Measurements from ENCODE around the gene RAB7A.

DNA sequence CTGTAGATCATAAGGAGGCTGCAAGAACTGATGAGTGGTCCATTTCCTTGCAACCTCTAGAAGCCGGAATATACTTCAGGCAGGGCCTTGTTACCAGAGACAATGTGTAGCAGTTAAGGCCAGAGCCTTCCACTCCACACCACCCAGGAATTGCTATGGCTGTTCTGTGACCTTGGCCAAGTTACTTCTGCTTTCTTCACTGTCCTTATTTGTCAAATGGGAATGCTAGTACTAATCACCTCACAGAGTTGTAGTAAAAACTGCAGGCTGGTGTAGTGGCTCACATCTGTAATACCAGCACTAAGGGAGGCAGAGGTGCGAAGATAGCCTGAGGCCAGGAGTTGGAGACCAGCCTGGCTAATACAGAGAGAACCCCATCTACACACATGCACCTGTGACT lies 46.6 kb upstream of the RAB7A start:
- TF ChIP-seq, protein P1, sequence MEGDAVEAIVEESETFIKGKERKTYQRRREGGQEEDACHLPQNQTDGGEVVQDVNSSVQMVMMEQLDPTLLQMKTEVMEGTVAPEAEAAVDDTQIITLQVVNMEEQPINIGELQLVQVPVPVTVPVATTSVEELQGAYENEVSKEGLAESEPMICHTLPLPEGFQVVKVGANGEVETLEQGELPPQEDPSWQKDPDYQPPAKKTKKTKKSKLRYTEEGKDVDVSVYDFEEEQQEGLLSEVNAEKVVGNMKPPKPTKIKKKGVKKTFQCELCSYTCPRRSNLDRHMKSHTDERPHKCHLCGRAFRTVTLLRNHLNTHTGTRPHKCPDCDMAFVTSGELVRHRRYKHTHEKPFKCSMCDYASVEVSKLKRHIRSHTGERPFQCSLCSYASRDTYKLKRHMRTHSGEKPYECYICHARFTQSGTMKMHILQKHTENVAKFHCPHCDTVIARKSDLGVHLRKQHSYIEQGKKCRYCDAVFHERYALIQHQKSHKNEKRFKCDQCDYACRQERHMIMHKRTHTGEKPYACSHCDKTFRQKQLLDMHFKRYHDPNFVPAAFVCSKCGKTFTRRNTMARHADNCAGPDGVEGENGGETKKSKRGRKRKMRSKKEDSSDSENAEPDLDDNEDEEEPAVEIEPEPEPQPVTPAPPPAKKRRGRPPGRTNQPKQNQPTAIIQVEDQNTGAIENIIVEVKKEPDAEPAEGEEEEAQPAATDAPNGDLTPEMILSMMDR (IDR thresholded peaks at IDR 0.05), result no peak
- TF ChIP-seq POLR2A (IDR thresholded peaks at IDR 0.05), result no peak

Measured in thyroid gland (tissue), 4 donors.